HCT116 (cell line): ENCODE measurements around the gene CAP2. TPM values are rescaled to one million over a fixed set of nuclear protein-coding genes. Genes with fewer than 3 reads are reported as not detected.

Experiments
- ATAC-seq: fragments of 200-7000 bp; cut with Tn5 transposase; 2 replicates; pipeline ENCODE4 v1.9.1; 2020; ENCODE audit warnings: mild to moderate bottlenecking, moderate library complexity
- BruUV-seq: library from RNA; stranded (reverse); fragments of 400-500 nt; replicated peaks from 2 replicates; lab custom pipeline; 2021; lab: Mats Ljungman, UMichigan
- CTCF ChIA-PET: fragments of 300-600 bp; sonication (Branson Sonifier 250); formaldehyde crosslinking; loops from one replicate; lab custom pipeline; 2021; ENCODE audit warnings: antibody characterized with exemption; lab: Charles Lee
- POLR2A ChIA-PET: fragments of 300-600, 350-600 bp; sonication (Branson Sonifier 250); formaldehyde crosslinking; loops from one replicate; lab custom pipeline; 2021; ENCODE audit warnings: antibody characterized with exemption; lab: Charles Lee
- RAD21 ChIA-PET, 2 experiments: fragments of 300-600 bp; sonication (Branson Sonifier 250); formaldehyde crosslinking; loops; one replicate each; lab custom pipeline; 2023; ENCODE audit warnings: low total read pairs in 2 of 2; ENCODE audit not compliant: uncharacterized antibody in 2 of 2, unreplicated experiment in 2 of 2, low non-redundant PET in 1 of 2; lab: Charles Lee
- DNase-seq: peaks from one replicate; pipeline ENCODE4 v3.0.0-alpha.2; 2010; ENCODE audit warnings: low read depth, low spot score
- H2AFZ ChIP-seq: fragments of 200-600 bp; shearing (Covaris generic), sonication (generic); 2 replicates; pipeline ENCODE4 v1.6.1; 2017; ENCODE audit warnings: low read depth, mixed run types, mixed read lengths, antibody characterized with exemption, low read length; ENCODE audit not compliant: poor library complexity, severe bottlenecking
- H3K27ac ChIP-seq: 2 replicates; pipeline ENCODE4 v1.5.1; 2012; ENCODE audit warnings: low read depth, low read length
- H3K27me3 ChIP-seq: fragments of 200-600 bp; sonication (generic); 2 replicates; pipeline ENCODE4 v1.6.1; 2016; ENCODE audit warnings: mixed run types, low read length, mixed read lengths; ENCODE audit not compliant: insufficient read depth
- H3K36me3 ChIP-seq, 2 experiments: fragments of 200-500 bp in 1 of 2; fragments of 200-600 bp in 1 of 2; sonication (Bioruptor generic) in 1 of 2; sonication (generic) in 1 of 2; 2 replicates each; pipeline versions ENCODE4 v1.5.1 to v1.6.1; 2014 to 2016; ENCODE audit warnings: low read length in 2 of 2, inconsistent platforms in 1 of 2, mixed read lengths in 1 of 2, mixed run types in 1 of 2; ENCODE audit not compliant: insufficient read depth in 2 of 2, control insufficient read depth in 1 of 2
- H3K4me1 ChIP-seq, 2 experiments: fragments of 200-600 bp in 1 of 2; sonication (generic) in 1 of 2; 2 replicates each; pipeline versions ENCODE4 v1.5.1 to v1.6.1; 2012 to 2017; ENCODE audit warnings: low read length in 2 of 2, inconsistent platforms in 1 of 2, mild to moderate bottlenecking in 1 of 2, mixed read lengths in 1 of 2, mixed run types in 1 of 2, moderate library complexity in 1 of 2; ENCODE audit not compliant: insufficient read depth in 2 of 2, control insufficient read depth in 1 of 2
- H3K4me2 ChIP-seq: fragments of 200-600 bp; sonication (generic); 2 replicates; pipeline ENCODE4 v1.6.1; 2017; ENCODE audit warnings: mixed run types, low read length, mixed read lengths
- H3K4me3 ChIP-seq, 2 experiments: fragments of 200-600 bp in 1 of 2; sonication (generic) in 1 of 2; replicated peaks in 1 of 2; 2 replicates each; pipeline ENCODE4 v1.5.1; 2011 to 2016; ENCODE audit warnings: low read length in 2 of 2, control low read depth in 1 of 2, low read depth in 1 of 2, mild to moderate bottlenecking in 1 of 2, mixed read lengths in 1 of 2, mixed run types in 1 of 2
- H3K79me2 ChIP-seq: fragments of 200-600 bp; sonication (generic); 2 replicates; pipeline ENCODE4 v1.6.1; 2017; ENCODE audit warnings: mild to moderate bottlenecking, mixed run types, low read length, moderate library complexity, mixed read lengths; ENCODE audit not compliant: insufficient read depth
- H3K9ac ChIP-seq: fragments of 200-600 bp; sonication (generic); 2 replicates; pipeline ENCODE4 v1.6.1; 2016; ENCODE audit warnings: low read length, mixed read lengths
- H3K9me2 ChIP-seq: fragments of 200-600 bp; sonication (generic), shearing (Covaris generic); 2 replicates; pipeline ENCODE4 v1.6.1; 2017; ENCODE audit warnings: mixed run types, mild to moderate bottlenecking, moderate library complexity; ENCODE audit not compliant: insufficient read depth
- H3K9me3 ChIP-seq, 2 experiments: fragments of 200-500 bp in 1 of 2; fragments of 200-600 bp in 1 of 2; sonication (Bioruptor generic) in 1 of 2; sonication (generic) in 1 of 2; 2 replicates each; pipeline ENCODE4 v1.6.1; 2014 to 2017; ENCODE audit warnings: low read length in 2 of 2, mixed read lengths in 2 of 2, inconsistent platforms in 1 of 2, low read depth in 1 of 2, mild to moderate bottlenecking in 1 of 2, mixed run types in 1 of 2, moderate library complexity in 1 of 2; ENCODE audit not compliant: control insufficient read depth in 1 of 2, insufficient read depth in 1 of 2
- H4K20me1 ChIP-seq: fragments of 200-600 bp; sonication (generic), shearing (Covaris generic); 2 replicates; pipeline ENCODE4 v1.6.1; 2017; ENCODE audit warnings: mixed run types, mild to moderate bottlenecking, moderate library complexity; ENCODE audit not compliant: insufficient read depth
- ATF3 ChIP-seq: IDR thresholded peaks from 2 replicates; pipeline ENCODE4 v1.6.1; 2012
- CBX3 ChIP-seq: IDR thresholded peaks from 2 replicates; pipeline ENCODE4 v1.6.1; 2012; ENCODE audit warnings: low read depth
- JUND ChIP-seq: IDR thresholded peaks from 2 replicates; pipeline ENCODE4 v1.6.1; 2012
- POLR2A ChIP-seq: IDR thresholded peaks from 2 replicates; pipeline ENCODE4 v1.7.0; 2011; ENCODE audit warnings: borderline replicate concordance; ENCODE audit not compliant: insufficient read depth, insufficient read length; ENCODE audit errors: extremely low read depth
- POLR2AphosphoS5 ChIP-seq: IDR thresholded peaks from 2 replicates; pipeline ENCODE4 v1.6.1; 2011; ENCODE audit warnings: mild to moderate bottlenecking, low read depth, low read length, moderate library complexity
- SIN3A ChIP-seq: IDR thresholded peaks from 2 replicates; pipeline ENCODE4 v1.6.1; 2012; ENCODE audit warnings: low read depth
- SP1 ChIP-seq: IDR thresholded peaks from 2 replicates; pipeline ENCODE4 v1.6.1; 2012; ENCODE audit warnings: low read depth
- ZFX ChIP-seq: fragments of 450-650 bp; IDR thresholded peaks from 2 replicates; pipeline ENCODE4 v1.6.1; 2017
- ZNF274 ChIP-seq: fragments of 200-500 bp; sonication (Bioruptor generic); IDR thresholded peaks from 2 replicates; pipeline ENCODE4 v1.6.1; 2014; ENCODE audit warnings: mild to moderate bottlenecking, low read depth, low read length, inconsistent platforms
- intact Hi-C: fragments of 100-400 bp; cut with micrococcal nuclease; formaldehyde crosslinking; loops from 2 replicates; pipeline ENCODE4 v1.10.0; 2022
- total RNA-seq: library from RNA; stranded (reverse); gene quantifications from one replicate; pipeline ENCODE4 v1.2.1, GENCODE V29; 2021; ENCODE audit not compliant: unreplicated experiment
- TF ChIP-seq, protein P1 (sequence below): IDR thresholded peaks from 2 replicates; pipeline ENCODE4 v1.6.1; 2011; ENCODE audit warnings: mild to moderate bottlenecking, low read length, moderate library complexity; ENCODE audit not compliant: insufficient replicate concordance; ENCODE audit errors: extremely low read depth

CAP2 gene
- total RNA-seq, 1 experiment from 2014 or later: 3.8 TPM

DNA sequence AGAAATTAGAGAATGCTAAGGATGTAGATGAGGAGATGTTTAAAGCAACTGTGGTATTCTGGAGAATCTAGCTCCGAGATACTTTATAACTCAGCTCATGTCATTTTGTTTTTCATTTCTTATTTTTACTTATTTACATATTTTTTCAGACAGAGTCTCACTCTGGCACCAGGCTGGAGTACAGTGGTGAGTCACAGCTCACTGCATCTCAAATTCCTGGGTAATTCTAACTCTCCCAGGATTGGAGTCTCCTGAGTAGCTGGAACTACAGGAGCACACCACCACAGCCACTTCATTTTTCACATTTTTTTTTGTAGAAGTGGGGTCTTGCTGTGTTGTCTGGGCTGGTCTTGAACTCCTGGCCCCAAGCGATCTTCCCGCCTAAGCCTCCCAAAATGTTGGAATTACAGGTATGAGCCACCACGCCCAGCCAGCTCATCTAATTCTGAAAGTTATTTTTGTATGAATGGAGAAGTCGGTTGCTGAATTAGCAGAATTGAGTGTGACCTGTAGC is 112.4 kb downstream of the CAP2 start:
- Histone ChIP-seq H3K9ac (no peak overlapping the region), H3K9me3 (no peaks in the 10 kb centered on the region), H4K20me1 (no peaks in the 10 kb centered on the region), H2AFZ (no peak overlapping the region), H3K27ac (no peak overlapping the region), H3K27me3 (no peaks in the 10 kb centered on the region), H3K4me2 (peak overlapping the region; percentile 55), H3K4me3 (peak overlapping the region in 1 of 2 experiments; percentile 4; a peak in 1 of 4 replicates), H3K36me3 (no peaks in the 10 kb centered on the region), H3K9me2 (no peaks in the 10 kb centered on the region), H3K79me2 (no peaks in the 10 kb centered on the region), H3K4me1 (peaks cover 12 to 20% of the 10 kb centered on the region in 2 experiments)
- DNase-seq (no peak), ATAC-seq (peak; percentile 54; the same call in 1 of the 2 replicates)
- POLR2A ChIA-PET: no interaction called here
- CTCF ChIA-PET: interaction anchor here (0.8 to 1.2 kb wide), 4 partner anchors 9 to 80 kb away, joined by 3 to 5 read pairs (median 4); no protein-coding TSS in a partner anchor
- TF ChIP-seq SIN3A (no peak), ZFX (no peak), POLR2A (no peak), POLR2AphosphoS5 (no peak), CBX3 (no peak), SP1 (no peak), ZNF274 (no peak), ATF3 (no peak), JUND (no peak)
- TF ChIP-seq, protein P1, sequence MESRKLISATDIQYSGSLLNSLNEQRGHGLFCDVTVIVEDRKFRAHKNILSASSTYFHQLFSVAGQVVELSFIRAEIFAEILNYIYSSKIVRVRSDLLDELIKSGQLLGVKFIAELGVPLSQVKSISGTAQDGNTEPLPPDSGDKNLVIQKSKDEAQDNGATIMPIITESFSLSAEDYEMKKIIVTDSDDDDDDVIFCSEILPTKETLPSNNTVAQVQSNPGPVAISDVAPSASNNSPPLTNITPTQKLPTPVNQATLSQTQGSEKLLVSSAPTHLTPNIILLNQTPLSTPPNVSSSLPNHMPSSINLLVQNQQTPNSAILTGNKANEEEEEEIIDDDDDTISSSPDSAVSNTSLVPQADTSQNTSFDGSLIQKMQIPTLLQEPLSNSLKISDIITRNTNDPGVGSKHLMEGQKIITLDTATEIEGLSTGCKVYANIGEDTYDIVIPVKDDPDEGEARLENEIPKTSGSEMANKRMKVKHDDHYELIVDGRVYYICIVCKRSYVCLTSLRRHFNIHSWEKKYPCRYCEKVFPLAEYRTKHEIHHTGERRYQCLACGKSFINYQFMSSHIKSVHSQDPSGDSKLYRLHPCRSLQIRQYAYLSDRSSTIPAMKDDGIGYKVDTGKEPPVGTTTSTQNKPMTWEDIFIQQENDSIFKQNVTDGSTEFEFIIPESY: no peak
- intact Hi-C loops: no loop called here
- RAD21 ChIA-PET: interaction anchor here in 1 of 2 experiments (0.6 to 1.2 kb wide), 2 partner anchors 78 to 112 kb away, joined by 3 to 5 read pairs; no protein-coding TSS in a partner anchor
- no TSS peak for BruUV-seq
